ENCODE measurements around the gene TSEN15.

TSEN15 gene

DNA sequence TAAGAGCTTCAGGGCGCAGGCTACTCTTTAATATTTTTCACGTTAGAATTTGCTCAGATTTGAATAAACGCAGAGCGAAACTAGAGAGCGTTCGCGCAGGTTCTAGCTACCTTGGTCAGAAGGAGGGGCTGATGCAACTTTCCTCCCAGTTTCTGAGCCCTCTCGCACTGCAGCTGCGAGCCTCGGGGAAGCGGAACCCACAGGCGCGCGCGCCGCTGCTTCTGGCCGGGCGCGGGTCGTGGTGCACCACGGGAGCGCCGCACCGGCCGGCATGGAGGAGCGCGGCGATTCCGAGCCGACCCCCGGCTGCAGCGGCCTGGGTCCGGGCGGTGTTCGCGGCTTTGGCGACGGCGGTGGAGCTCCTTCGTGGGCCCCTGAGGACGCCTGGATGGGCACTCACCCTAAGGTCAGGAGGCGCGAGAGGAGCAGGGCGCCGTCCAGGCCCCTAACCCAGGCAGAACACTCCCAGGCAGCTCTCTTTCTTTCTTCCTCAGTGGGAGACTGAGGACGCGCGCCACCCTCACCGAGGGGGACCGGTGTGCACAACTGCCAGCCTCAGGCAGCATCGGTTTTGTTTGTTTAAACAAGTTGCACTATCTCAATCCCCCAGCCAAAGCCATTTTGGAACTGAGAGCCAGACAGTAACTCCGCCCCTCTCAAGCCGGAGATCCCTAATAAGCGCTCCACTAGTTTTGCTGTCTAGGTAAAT is at the start of gene TSEN15:
TSS of gene TSEN15 (plus strand) at position 246 of the 709 bp plus-strand sequence. CDS start at position 272, 26 bp downstream.
- DNase-seq: peak in 47 of 56 donors; percentile 26 to 84 (median 67)

DNA sequence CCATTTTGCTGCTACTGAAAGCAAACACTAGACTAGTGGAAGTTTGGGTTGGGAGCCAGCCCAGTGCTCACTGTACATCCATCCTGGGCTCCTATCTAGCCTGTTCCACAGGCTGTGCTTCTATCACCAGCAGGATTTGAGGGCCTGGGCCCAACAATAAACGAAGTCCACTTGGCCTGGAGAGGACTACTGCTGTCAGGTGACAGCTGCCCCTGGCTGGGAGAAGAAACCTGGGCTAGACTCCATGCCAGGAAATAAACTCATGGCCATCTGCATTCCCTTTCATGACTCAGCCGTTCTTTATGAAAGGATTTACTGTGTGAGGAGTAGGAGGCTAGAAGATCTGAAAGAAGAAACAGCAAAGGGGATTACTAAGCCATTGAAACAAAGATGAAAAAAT is 49.5 kb upstream of the TSEN15 start:
- DNase-seq: peak in 37 of 56 donors; percentile 9 to 78 (median 41)

DNA sequence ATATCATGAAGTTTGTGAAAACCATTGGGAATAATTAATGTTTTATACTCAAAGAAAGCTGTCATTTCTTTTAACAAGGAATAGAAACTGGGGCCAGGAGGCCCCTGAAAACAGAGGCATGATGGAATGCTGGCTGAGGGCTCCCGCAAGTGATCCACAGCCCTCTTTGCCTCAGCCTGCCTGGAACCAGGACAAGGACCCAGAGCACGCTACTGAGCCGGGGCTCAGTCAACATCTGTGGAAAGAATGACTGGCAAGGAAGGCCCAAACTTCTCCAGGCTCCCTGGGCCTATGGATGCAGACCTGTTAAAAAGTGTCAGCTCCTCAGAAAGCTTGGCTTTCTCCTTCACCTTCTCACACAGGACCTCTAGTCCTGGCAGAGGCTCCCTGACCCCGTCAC is 46.6 kb upstream of the TSEN15 start:
- no peak for DNase-seq

DNA sequence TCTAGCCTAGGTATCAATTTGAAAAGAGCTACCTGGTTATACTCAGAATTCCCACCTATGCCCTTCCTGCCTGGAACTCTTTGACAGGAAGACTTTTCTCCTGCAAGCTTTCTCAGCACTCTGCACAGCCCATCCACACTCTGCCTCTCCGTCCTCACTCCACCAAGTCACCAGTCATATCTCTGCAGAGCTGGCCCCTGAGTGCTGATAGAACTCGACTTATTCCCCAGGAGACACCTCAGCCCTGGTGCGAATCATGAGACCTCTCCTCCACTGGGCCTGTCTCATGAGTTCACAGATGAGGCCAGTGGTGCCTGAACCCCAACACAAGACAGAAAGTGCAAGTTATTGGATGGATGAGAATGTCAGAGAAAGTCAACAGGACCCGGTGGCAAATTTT is 46.0 kb upstream of the TSEN15 start:
- DNase-seq: no peak

DNA sequence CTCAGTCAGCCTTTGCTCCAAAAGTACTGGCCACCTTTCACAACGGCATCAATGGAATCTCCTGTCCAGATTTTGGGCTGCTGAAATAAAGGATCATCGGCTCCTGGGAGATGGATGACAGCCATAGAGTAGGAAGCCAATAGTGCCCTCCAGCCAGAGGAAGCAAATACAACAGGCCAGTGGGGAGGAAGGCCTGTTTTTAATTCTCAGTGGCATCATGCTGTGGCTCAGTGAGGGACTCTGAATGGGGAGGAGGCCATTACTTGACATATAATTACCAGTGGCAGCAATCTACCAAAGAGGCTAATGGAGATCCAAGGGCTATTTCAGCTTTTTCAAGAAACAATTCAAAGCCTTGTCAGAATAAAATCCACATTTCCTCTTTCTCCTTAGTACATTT is 40.7 kb upstream of the TSEN15 start:
- DNase-seq: no peak

DNA sequence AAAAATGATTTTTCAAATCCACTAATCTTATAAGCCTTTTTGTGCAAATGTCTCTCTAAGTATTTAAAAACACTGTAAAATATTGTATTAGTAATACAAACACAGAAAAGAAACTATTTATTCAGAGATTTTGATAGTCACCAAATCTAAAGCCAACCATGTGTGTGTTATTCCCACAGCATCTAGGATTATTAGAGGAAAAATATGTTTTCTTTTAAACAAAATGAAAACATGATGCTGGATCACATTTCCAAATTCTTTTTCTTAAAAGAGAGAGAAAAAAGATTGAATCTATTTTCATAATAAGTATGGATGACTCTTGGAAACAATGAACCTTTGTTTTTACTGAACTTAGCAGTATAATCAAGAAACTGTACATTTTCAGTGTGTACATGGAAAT is 39.3 kb upstream of the TSEN15 start:
- no peak for DNase-seq

DNA sequence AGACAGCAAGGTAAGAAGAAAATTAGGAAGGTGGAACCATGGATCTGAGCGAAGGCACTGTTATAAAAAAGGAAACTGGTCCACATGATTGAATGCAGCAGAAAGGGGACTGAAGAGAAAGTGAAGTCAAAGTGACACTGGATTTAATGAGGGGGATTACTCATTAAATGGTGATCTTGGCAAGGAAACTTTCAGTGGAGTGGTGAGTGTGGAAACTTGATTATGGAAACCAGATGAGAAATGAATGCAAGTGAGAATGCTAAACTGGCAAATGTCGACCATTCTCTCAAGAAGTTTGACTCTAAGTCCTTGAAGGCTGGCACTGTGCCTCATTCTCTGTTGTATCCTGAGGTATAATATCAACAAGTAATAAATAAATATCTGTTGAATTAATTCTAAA is 37.3 kb upstream of the TSEN15 start:
- no peak for DNase-seq

DNA sequence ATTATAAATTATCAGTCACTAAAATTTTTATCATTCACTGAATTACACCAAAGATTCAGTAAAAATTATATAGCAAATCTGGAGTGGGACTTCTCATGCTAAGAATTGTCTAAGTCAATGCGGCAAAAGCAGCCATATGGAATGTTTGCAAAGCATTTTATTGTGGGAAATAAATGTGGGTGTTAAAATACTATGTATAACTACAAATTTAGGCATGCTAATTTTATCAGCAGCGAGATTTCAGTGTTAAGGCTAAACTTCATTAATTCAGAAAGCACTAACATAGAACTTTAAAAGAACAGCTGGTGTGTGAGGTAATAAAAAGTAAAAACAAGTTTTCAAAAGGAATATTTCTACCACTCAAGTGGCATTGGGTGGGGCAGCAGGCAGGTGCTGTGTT is 35.4 kb upstream of the TSEN15 start:
- no peak for DNase-seq

DNA sequence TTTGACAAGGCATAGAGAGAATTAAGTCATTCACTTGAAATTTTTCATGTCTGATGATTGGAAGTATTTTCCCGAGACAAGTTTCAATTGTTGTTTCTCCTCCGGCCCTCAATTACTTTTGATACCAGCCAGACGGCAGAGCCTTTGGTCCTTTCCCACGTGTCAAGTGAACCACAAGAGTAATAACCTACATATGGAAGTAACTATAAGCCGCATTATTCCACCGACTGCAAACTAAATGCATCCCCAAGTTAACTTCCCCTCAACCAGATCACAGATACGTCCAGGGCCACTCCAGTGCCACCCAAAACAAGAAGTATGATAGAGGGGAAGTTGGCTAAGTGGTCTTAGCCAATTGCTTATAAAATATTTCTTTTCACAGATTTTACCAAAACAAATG is 34.2 kb upstream of the TSEN15 start:
- no peak for DNase-seq

DNA sequence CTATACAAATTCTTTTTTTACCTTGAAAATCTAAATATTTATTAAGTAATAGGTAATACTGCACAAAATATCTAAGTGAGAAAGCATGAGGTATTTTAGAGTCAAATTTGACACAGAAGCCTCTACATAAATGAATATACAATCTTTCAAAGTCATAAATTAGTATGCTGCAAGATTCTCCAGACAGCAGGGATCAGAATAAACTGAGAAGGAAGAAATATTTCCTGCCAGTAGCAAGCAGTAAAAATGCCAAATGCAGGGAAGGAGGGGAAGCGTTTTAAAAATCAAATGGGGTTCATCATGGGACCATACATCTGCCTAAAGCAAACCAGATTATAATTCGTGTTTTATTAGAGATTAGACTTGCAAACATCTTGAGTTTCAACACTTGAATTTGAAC is 32.9 kb upstream of the TSEN15 start:
- no peak for DNase-seq

DNA sequence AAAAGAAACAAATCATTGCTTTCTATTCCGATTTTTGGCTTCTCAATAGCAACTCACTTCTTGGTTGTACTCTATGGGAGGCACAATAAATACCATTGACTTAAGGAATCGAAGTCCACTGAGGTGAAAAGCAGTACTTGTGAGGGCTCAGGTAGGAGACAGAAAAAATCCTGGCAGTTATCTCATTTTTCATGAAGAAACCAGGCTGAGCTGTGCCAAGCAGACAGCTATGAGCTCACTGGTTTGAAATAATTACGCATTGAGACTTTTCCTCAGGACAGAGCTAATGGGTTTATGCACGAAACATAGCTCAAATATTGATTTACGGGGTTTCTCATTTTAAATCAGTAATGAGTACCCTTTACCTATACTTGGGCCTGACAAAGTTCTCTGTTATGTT is 32.5 kb upstream of the TSEN15 start:
- peak in 1 of 56 donors; percentile 20 for DNase-seq

DNA sequence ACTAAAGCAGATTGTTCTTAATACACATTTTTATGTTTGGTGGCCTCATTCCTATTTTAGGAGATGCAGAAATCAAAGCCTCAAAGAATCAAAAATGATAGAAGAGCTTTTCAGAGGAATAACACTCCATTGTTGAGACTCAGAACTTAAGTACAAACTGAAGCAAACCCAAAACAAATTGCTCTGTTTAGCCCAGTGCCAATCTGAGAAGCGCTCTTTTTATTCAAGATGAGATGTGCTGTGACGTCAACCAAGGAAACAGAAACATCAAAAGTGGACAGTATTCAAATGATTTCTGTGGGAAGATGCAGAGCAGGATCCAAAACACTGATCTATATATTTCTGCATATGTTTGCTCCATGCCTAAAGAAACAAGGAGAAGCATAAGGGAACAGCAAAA is 32.0 kb upstream of the TSEN15 start:
- no peak for DNase-seq

DNA sequence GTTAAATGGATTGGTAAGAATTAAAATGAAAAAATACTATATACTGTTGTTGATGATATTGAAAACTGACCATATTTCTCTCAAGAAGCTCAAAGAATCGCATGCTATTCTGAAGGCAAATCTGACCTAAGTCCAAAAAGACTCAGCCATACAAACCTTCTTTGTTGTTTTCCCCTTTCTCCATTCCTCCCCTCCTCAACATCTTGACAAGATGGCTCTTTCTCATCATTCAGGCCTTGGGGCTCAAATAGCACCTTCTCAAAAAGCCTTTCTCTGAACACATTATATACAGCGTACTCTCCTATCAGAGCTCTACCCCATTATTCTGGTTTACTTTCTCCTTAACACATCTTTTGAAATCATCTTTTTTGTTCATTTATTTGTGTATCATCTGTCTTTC is 31.2 kb upstream of the TSEN15 start:
- no peak for DNase-seq

DNA sequence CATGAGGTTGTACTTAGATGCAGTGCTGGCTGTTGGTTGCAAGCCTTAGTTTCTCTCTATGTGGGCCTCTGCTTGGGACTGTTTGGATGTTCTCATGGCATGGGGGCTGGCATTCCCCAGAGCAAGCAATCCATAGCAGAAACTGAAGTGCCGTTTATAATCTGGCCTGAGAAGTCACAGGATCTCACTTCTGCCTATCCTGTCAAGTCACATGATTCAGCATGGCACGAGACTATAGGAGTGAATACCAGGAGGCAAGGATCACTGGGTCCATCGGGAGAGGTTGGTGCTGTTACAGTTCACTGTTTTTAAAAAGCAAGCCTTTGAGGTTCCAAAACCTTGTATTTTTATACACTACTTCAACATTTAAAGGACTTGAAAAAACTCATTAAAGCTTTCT is 30.7 kb upstream of the TSEN15 start:
- DNase-seq: no peak

DNA sequence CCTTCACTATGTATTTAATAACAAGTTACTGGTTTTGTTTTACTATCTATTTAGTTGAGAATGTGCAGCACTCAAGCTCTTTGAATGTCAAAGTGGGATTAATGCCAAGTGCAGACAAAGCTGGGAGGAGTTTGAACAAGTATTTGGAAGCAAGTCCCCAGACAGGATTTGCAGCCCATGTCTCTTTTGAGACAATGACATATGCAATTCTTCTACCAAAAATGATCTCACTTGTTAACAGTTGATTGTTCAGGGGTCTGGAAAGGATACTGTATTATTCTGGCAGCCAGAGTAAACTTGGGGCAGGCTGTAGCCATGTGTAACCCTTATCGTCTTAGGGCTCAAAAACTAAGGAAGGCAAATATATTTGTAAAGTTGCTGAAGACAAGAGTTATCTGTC is 29.8 kb upstream of the TSEN15 start:
- peak in 3 of 56 donors; percentile 37 to 49 (median 42) for DNase-seq

DNA sequence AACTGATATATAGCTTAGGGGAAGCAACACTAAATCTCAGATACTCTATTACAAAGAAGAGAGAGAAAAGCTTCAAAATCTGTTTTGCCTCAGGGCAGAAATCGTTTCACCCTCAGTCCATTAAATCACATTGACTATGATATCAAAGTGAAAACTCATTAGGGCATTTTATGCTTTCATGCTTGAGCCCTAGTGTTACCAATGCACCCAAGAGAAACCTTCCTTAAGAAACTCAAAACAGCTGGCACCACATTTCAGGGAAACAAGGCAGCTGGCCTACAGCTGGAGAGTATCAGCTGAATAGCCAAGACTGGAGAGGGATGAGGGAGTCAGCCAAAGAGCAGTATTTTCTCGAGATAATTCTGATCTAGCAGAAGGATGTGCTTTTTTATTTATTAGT is 28.9 kb upstream of the TSEN15 start:
- no peak for DNase-seq

DNA sequence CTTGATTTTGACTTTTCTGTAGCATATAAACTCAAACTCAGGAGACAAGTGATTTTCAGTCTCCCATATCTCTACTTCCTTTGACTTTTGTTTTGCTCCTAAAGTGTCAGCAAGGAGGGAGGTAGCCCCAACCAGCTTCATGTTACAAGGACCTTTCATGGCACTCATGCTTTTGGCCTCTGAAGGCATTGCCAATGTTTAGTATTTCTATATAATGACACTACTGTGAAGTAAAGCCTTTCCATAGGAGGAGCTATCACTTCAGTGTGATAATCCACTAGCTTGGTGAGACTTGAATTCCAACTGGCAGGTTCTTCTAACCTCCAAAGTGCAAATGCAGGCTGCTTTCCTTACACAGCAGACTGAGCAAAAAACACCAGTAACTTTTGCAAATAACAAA is 28.4 kb upstream of the TSEN15 start:
- no peak for DNase-seq

DNA sequence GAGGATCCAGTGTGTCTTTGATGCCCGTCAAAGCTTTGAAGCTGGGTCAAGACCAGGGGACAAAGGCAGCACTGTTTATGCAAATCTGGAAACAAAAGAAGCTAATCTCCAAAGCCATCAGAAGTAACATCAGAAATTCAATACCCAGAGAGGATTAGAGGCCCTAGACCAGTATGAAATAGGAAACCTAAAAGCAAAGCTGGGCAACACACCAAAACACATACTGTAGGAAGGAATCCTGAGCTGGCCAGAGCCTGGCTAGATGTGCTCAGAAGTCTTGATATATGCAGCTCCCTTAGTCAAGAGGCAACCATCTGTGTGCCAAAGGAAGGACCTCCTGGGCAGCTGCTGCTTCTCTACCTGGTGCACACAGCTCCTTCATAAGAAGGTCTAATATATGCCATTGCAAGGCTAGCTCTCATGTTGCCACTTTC is 26.3 kb upstream of the TSEN15 start:
- DNase-seq: peak in 1 of 56 donors; percentile 44

DNA sequence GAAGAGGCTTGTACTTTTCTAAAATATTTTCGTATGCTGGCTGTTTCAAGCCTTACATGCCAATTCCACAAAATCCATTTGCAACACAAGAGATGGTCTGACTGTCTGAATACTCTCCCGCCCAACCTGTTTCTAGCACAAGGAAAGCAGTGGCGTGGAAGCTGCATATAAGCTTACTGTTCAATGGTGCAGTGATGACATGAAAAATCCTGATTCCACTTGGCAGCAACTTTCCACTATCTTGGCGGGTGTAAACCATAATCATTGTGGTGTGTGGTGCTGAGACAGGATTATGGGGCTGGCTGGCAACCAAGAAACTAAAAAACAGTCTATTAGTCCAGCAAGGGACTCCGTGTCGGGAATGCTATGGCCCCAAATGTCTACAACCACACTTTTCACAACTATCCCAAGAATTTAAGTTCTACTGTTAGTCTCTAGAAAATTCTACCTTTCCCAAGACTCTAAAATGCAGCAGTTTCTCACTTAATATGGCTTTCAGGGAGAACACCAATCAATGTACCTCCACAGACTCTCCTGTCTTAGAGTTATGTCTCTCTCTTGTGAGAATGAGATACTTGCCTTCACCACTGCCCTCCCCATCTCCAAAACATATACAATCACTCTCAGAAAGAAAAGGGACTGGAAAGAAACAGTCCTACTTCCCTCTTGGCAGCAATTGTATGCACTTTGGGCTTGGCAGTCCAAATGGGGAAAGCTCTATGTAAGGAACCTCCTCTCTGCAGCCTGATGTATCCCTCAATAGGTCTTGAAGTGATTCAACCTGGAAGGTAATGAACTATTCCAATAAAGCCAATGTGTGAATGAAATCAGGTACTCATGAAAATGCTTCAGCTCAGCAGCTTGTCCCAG is 23.5 kb upstream of the TSEN15 start:
- DNase-seq: no peak

DNA sequence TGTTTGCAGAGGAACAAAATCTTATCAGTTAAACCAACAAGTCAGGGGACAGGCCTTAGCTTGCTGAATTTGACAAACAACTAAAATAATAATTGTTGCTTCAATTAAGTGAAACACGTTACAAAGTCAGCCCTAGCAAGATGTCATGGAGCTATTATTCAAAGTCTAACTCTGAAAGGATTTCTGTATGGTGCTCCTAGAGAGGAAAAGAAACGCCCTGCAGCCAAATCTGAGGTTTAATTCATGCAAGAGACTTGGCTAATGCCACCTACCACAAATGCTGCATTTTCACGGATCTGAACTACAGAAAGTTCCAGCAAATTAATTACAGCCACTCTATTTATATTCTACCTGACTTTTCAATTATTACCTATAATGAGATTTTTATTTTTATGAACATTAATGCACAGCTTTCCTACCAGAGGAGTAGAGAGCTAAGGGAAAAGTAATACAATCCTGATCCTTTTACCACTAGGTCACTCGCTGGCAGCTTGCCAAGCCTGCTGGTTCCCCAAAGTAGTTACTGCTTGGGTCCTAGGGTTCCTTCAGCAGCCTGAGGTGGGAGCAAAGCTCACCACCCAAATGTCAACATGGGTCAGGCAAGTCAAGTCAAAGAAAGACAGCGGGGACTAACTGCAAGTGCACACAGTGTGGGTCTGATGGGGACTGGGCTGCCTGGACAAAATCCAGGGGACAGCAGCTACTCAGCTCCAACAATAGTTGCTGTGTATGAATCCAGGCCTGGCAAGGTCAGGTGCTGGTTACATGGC is 22.5 kb upstream of the TSEN15 start:
- DNase-seq: peak in 36 of 56 donors; percentile 9 to 90 (median 52)

DNA sequence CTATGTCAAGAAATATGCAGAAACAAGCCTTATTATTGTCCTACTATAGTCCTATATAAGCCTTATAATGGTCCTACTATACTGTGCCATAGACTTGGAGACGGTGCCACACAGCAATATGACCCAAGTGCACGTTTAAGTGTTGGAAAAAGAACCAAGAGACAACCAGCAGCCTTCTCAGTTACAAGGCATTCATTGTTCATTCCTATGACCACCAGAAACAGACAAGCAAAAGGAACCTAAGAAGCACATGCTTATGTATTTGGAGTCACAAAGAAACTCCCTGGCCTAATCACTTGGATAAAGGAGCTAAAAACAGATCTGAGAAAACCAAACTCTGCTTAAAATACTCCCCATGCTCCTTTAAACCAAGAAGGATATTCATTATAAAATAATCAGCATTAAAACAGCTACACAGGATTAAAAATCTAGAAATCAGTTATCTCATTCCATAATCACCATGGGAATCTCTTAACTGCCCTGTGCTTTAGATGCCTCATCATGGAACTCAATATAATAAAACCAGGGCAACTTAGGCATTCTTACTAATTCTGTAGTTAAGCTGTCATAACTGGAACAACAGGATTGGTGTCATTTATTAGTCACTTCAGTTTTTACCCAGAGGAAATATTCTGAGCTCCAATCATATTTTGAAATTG is 21.0 kb upstream of the TSEN15 start:
- no peak for DNase-seq

DNA sequence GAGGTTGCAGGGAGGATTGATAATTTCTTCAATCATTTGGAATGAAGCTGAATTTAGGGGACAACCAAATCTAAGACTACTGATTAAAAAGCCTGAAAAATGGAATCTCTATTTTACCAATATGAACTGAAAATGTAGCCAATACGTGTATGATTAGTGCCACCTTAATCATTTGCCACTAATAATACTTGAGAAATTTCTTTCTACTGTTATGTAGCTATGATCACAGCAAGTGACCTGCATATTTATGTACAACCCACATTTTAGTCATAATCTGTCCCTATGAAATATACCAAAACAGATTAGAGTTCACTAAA is 20.5 kb upstream of the TSEN15 start:
- DNase-seq: no peak

All from amygdala (tissue), 56 donors.